Mammary epithelial cell (primary cell): ENCODE measurements around the gene AAMDC.

Experiments used
- EZH2 ChIP-seq: IDR thresholded peaks from 2 replicates; pipeline ENCODE4 v1.6.1; 2012; ENCODE audit warnings: low read length, inconsistent platforms, borderline replicate concordance
- TF ChIP-seq, protein P1 (sequence below), 2 donors: IDR thresholded peaks in 1 of 2; conservative IDR thresholded peaks in 1 of 2; 2 replicates each; pipeline ENCODE4 v1.5.1; 2011 to 2012; ENCODE audit warnings: inconsistent platforms in 2 of 2, low read length in 2 of 2, mild to moderate bottlenecking in 2 of 2, control low read depth in 1 of 2, low read depth in 1 of 2; ENCODE audit not compliant: insufficient read depth in 1 of 2; ENCODE audit errors: extremely low read depth in 1 of 2

DNA sequence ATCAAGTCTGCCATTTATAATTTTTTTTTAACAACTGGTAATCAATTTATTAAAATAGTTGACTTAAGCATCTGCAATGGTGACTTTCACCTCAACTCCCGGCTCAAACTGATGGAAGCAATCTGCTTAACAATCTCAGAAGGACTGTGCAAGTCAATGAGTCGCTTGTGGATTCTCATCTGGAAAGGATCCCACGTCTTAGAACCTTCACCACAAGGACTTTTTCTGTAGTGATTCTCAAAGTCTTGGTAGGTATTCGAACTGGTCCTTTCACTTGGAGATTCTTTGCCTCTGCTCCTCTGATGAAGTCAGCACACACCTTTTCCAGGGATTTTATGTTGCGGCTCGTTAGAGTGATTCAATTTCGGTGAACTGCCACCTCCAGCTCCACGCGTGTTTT is 7.7 kb upstream of the AAMDC start:
- TF ChIP-seq, protein P1, sequence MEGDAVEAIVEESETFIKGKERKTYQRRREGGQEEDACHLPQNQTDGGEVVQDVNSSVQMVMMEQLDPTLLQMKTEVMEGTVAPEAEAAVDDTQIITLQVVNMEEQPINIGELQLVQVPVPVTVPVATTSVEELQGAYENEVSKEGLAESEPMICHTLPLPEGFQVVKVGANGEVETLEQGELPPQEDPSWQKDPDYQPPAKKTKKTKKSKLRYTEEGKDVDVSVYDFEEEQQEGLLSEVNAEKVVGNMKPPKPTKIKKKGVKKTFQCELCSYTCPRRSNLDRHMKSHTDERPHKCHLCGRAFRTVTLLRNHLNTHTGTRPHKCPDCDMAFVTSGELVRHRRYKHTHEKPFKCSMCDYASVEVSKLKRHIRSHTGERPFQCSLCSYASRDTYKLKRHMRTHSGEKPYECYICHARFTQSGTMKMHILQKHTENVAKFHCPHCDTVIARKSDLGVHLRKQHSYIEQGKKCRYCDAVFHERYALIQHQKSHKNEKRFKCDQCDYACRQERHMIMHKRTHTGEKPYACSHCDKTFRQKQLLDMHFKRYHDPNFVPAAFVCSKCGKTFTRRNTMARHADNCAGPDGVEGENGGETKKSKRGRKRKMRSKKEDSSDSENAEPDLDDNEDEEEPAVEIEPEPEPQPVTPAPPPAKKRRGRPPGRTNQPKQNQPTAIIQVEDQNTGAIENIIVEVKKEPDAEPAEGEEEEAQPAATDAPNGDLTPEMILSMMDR (conservative IDR thresholded peaks at IDR 0.05 in 1 of 2, IDR thresholded peaks at IDR 0.05 in 1 of 2; ENCODE audit: extremely low read depth in 1 of 2, insufficient read depth in 1 of 2, low read depth in 1 of 2, low read length in 2 of 2) = no peak
- no peak for TF ChIP-seq EZH2
